Ishikawa (cell line): ENCODE results near the gene ABCA1.

Experiments used
- CEBPB ChIP-seq: IDR thresholded peaks from 2 replicates; pipeline ENCODE4 v1.6.1; 2012
- CREB1 ChIP-seq: IDR thresholded peaks from 2 replicates; pipeline ENCODE4 v1.6.1; 2012; ENCODE audit warnings: low read depth
- EGR1 ChIP-seq: IDR thresholded peaks from 2 replicates; pipeline ENCODE4 v1.6.1; 2012
- EP300 ChIP-seq: IDR thresholded peaks from 2 replicates; pipeline ENCODE4 v1.6.1; 2012; ENCODE audit warnings: borderline replicate concordance
- FOXM1 ChIP-seq: IDR thresholded peaks from 2 replicates; pipeline ENCODE4 v1.6.1; 2012; ENCODE audit warnings: low read depth, borderline replicate concordance
- NFIC ChIP-seq: IDR thresholded peaks from 2 replicates; pipeline ENCODE4 v1.6.1; 2012
- RAD21 ChIP-seq: IDR thresholded peaks from 2 replicates; pipeline ENCODE4 v1.6.1; 2012; ENCODE audit warnings: low read depth
- TAF1 ChIP-seq: IDR thresholded peaks from 2 replicates; pipeline ENCODE4 v1.6.1; 2012; ENCODE audit warnings: low read depth, mild to moderate bottlenecking
- TCF12 ChIP-seq: IDR thresholded peaks from 2 replicates; pipeline ENCODE4 v1.6.1; 2012; ENCODE audit warnings: low read depth
- TEAD4 ChIP-seq: IDR thresholded peaks from 2 replicates; pipeline ENCODE4 v1.6.1; 2012
- YY1 ChIP-seq: IDR thresholded peaks from 2 replicates; pipeline ENCODE4 v1.6.1; 2012; ENCODE audit warnings: low read depth
- ZBTB7A ChIP-seq: IDR thresholded peaks from 2 replicates; pipeline ENCODE4 v1.6.1; 2012; ENCODE audit warnings: low read depth
- TF ChIP-seq, protein P1 (sequence below): IDR thresholded peaks from 2 replicates; pipeline ENCODE4 v1.6.1; 2012
- TF ChIP-seq, protein P2 (sequence below): IDR thresholded peaks from 2 replicates; pipeline ENCODE4 v1.6.1; 2012; ENCODE audit warnings: low read depth, mild to moderate bottlenecking
- TF ChIP-seq, protein P3 (sequence below): IDR thresholded peaks from 2 replicates; pipeline ENCODE4 v1.6.1; 2012

ABCA1 gene

DNA sequence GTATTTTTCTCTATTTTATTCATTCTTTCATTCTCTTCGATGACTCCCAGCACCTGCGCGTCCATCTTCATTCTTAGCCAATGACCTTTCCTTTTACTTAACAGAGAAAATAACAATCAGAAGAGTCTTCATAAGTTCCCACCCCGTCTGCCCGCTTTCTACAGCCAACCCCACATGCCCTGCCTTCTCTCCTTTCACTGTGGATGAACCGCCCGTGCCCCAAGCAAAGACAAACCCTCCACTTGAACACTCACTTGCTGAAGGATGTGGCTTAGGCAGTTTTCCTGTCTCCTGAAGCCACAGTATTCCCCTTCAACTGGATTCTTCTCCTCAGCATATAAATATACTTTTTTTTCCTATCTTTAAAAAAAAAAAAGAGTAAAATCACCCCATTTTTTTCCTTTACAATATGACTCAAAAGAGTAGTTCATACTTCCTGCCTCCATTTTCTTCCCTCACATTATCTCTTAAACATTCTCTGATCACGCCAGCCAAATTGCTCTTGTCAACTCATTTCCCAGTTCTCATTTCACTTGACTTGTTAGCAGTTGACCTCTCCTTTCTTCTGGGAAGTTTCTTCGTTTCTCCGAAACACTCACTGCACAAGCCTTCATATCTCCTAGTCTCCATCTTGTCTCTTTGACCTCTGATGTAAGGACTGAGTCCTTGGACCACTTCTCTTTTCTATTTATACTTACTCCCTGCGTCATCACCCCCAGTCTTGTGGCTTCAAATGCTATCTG, 153.0 kb downstream of the ABCA1 start:
- TF ChIP-seq YY1 (no peak), FOXM1 (no peak), NFIC (no peak), ZBTB7A (no peak), RAD21 (no peak), EGR1 (no peak), TAF1 (no peak), CEBPB (no peak)
- TF ChIP-seq, protein P1, sequence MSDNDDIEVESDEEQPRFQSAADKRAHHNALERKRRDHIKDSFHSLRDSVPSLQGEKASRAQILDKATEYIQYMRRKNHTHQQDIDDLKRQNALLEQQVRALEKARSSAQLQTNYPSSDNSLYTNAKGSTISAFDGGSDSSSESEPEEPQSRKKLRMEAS = no peak
- TF ChIP-seq, protein P2, sequence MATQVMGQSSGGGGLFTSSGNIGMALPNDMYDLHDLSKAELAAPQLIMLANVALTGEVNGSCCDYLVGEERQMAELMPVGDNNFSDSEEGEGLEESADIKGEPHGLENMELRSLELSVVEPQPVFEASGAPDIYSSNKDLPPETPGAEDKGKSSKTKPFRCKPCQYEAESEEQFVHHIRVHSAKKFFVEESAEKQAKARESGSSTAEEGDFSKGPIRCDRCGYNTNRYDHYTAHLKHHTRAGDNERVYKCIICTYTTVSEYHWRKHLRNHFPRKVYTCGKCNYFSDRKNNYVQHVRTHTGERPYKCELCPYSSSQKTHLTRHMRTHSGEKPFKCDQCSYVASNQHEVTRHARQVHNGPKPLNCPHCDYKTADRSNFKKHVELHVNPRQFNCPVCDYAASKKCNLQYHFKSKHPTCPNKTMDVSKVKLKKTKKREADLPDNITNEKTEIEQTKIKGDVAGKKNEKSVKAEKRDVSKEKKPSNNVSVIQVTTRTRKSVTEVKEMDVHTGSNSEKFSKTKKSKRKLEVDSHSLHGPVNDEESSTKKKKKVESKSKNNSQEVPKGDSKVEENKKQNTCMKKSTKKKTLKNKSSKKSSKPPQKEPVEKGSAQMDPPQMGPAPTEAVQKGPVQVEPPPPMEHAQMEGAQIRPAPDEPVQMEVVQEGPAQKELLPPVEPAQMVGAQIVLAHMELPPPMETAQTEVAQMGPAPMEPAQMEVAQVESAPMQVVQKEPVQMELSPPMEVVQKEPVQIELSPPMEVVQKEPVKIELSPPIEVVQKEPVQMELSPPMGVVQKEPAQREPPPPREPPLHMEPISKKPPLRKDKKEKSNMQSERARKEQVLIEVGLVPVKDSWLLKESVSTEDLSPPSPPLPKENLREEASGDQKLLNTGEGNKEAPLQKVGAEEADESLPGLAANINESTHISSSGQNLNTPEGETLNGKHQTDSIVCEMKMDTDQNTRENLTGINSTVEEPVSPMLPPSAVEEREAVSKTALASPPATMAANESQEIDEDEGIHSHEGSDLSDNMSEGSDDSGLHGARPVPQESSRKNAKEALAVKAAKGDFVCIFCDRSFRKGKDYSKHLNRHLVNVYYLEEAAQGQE = no peak

DNA sequence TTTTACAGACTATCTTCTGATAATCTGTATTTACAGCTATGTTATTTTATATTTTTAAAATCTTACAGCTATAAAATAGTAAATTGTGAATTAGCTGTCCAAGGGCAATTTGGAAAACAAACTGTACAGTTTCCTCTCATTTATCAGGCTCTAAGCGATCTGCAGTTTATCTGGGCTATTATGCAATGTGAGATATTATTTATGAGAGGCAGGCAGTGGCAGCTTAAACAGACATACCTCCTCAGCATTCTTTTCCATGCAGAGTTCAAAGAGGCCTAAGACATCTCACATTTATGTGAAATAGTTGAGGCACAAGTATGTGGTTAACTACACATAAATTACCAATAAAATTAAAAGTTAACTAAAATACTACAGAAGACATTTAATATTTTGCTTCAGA, 153.8 kb downstream of the ABCA1 start:
- TF ChIP-seq EP300 = no peak
- TF ChIP-seq CEBPB = no peak
- TF ChIP-seq YY1 = no peak
- no peak for TF ChIP-seq NFIC
- TF ChIP-seq, protein P3, sequence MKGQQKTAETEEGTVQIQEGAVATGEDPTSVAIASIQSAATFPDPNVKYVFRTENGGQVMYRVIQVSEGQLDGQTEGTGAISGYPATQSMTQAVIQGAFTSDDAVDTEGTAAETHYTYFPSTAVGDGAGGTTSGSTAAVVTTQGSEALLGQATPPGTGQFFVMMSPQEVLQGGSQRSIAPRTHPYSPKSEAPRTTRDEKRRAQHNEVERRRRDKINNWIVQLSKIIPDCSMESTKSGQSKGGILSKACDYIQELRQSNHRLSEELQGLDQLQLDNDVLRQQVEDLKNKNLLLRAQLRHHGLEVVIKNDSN = no peak

DNA sequence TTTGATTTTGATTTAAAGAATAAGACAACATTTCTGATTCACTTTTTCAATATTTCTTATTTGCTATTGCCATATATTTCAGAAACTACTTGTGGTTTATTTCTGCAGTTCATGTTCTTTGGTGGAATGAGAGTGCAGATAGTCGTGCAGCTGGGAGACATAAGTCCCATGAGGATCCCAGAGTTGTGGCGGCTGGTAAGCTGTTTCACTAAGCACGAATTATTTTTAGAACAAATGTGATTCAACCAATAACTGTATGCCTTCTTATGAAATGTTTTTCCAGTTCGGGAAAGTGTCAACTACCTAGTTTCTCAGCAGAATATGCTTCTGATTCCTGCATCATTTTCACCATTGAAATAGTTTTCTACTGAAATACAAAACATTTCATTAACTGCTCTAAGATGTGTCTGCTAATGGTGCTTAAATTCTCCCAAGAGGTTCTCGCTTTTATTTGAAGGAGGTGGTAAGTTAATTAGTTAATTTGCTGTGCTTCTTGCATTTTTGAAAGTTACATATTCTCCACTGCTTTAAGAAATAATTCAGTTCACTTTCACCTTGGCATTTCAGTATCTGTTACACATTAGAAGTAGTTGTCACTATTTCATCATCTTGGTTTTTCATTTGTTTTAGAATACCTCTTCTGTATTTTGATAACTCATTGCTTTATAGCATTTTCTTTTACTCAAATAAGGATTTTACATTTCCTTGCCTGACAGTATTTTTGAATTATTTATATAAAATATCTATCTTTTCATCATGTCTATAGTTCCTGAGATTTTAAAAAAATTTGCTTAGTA, 155.0 kb downstream of the ABCA1 start:
- TF ChIP-seq TAF1 (no peak), TCF12 (no peak), YY1 (no peak), RAD21 (no peak), EP300 (no peak), ZBTB7A (no peak), EGR1 (no peak), FOXM1 (no peak)
- TF ChIP-seq, protein P3 = no peak

DNA sequence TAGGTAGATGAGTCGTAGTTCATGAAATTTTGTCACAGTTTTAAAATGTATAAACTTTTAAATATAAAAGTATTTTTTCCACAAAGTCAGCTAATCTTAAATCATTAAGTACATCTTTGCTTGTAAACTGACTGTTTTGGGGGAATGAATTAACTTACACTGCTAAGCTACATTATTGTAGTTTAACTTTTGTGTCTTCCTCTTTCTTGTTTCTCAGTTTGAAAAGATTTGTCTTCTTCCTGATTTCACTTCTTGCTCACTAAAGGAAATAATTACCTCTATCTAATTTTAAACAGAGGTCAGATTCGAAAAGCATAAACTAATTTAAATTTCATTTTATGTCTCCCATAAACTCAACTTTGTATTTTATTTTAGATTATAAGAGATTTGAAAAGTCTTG, 158.3 kb downstream of the ABCA1 start:
- TF ChIP-seq CREB1 (no peak), RAD21 (no peak), TEAD4 (no peak), ZBTB7A (no peak), TCF12 (no peak), NFIC (no peak)
- TF ChIP-seq, protein P2 = no peak
- TF ChIP-seq, protein P1 = no peak
- TF ChIP-seq, protein P3 = no peak

DNA sequence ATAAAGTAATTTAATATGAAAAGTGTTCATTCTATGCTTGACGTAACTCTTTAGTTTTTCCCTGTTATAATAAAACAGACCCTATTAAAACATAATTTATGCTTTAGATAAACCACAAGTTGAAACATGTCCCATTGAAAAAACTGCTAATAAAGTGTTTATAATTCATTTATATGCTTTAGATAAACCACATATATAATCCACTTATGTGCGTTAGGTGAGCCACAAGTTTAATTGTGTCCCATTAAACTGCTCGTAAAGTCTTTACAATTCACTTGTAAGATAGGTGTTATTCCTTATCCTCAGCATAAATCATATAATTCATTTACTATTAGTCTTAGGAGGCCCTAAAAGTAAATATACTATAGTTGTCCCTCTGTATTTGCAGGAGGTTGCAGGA, 160.4 kb downstream of the ABCA1 start:
- TF ChIP-seq, protein P1 = no peak
- TF ChIP-seq FOXM1 (no peak), ZBTB7A (no peak), RAD21 (no peak), NFIC (no peak), TEAD4 (no peak), TCF12 (no peak), CREB1 (no peak), TAF1 (no peak), CEBPB (no peak), YY1 (no peak)
- TF ChIP-seq, protein P3 = no peak
- TF ChIP-seq, protein P2 = no peak
